Measurements from ENCODE around the gene TK1.

TK1 gene

GRCh38 chr17:78232859-78233173 is 46.0 kb upstream of the TK1 start:
- no peak for DNase-seq (ENCODE audit: extremely low spot score)
- ChIA-PET CTCF (no interaction called here), POLR2A (no interaction called here)
- TF ChIP-seq LEF1 (IDR thresholded peaks at IDR 0.05; ENCODE audit: borderline replicate concordance) (no peak), SUZ12 (IDR thresholded peaks at IDR 0.05) (no peak), PKNOX1 (IDR thresholded peaks at IDR 0.05) (no peak), FOXK2 (IDR thresholded peaks at IDR 0.05) (no peak), L3MBTL2 (conservative IDR thresholded peaks at IDR 0.05) (no peak), CTBP1 (IDR thresholded peaks at IDR 0.05; ENCODE audit: borderline replicate concordance) (no peak), FOXM1 (IDR thresholded peaks at IDR 0.05; ENCODE audit: borderline replicate concordance) (no peak), ELF4 (IDR thresholded peaks at IDR 0.05) (no peak)

- ChIA-PET CTCF (no interaction called here), POLR2A (no interaction called here)
- no peak for TF ChIP-seq FOXK2 (IDR thresholded peaks at IDR 0.05)
- no peak for TF ChIP-seq PKNOX1 (IDR thresholded peaks at IDR 0.05)
- no peak for TF ChIP-seq L3MBTL2 (conservative IDR thresholded peaks at IDR 0.05)
- TF ChIP-seq ARNT (IDR thresholded peaks at IDR 0.05), result no peak
- no peak for TF ChIP-seq ZNF384 (IDR thresholded peaks at IDR 0.05)
- TF ChIP-seq SP1 (IDR thresholded peaks at IDR 0.05), result no peak
- no peak for TF ChIP-seq CTBP1 (IDR thresholded peaks at IDR 0.05; ENCODE audit: borderline replicate concordance)
- TF ChIP-seq FOXA1 (IDR thresholded peaks at IDR 0.05), result no peak
- no peak for TF ChIP-seq BHLHE40 (IDR thresholded peaks at IDR 0.05; ENCODE audit: borderline replicate concordance)
- no peak for TF ChIP-seq SUZ12 (IDR thresholded peaks at IDR 0.05)
- TF ChIP-seq TARDBP (IDR thresholded peaks at IDR 0.05), result no peak
- no peak for TF ChIP-seq HDGF (IDR thresholded peaks at IDR 0.05; ENCODE audit: borderline replicate concordance)
- no peak for TF ChIP-seq LEF1 (IDR thresholded peaks at IDR 0.05; ENCODE audit: borderline replicate concordance)
- TF ChIP-seq FOXM1 (IDR thresholded peaks at IDR 0.05; ENCODE audit: borderline replicate concordance), result no peak
- DNase-seq (ENCODE audit: extremely low spot score), result no peak
Observed at GRCh38 chr17:78231991-78232858, 45.4 kb upstream of the TK1 start.

- CTCF ChIA-PET, result no interaction called here
- POLR2A ChIA-PET, result no interaction called here
- no peak for DNase-seq (ENCODE audit: extremely low spot score)
- TF ChIP-seq FOXK2 (IDR thresholded peaks at IDR 0.05), result no peak
- no peak for TF ChIP-seq FOXM1 (IDR thresholded peaks at IDR 0.05; ENCODE audit: borderline replicate concordance)
- TF ChIP-seq CTBP1 (IDR thresholded peaks at IDR 0.05; ENCODE audit: borderline replicate concordance), result no peak
- TF ChIP-seq LEF1 (IDR thresholded peaks at IDR 0.05; ENCODE audit: borderline replicate concordance), result no peak
- TF ChIP-seq ELF4 (IDR thresholded peaks at IDR 0.05), result no peak
- no peak for TF ChIP-seq NFRKB (IDR thresholded peaks at IDR 0.05)
Observed at GRCh38 chr17:78230996-78231935, 44.4 kb upstream of the TK1 start, which contains the start of gene TMEM235. Gene TMEM235, plus strand, starts transcription at chr17:78231631. Its CDS starts 393 bp downstream, at chr17:78232024.

- POLR2A ChIA-PET, result no interaction called here
- no peak for TF ChIP-seq LEF1 (IDR thresholded peaks at IDR 0.05; ENCODE audit: borderline replicate concordance)
- TF ChIP-seq NFRKB (IDR thresholded peaks at IDR 0.05), result no peak
- TF ChIP-seq FOXA1 (IDR thresholded peaks at IDR 0.05), result no peak
- TF ChIP-seq L3MBTL2 (conservative IDR thresholded peaks at IDR 0.05), result no peak
- no peak for TF ChIP-seq HDGF (IDR thresholded peaks at IDR 0.05; ENCODE audit: borderline replicate concordance)
- TF ChIP-seq ELF4 (IDR thresholded peaks at IDR 0.05), result no peak
- TF ChIP-seq CTBP1 (IDR thresholded peaks at IDR 0.05; ENCODE audit: borderline replicate concordance), result no peak
- no peak for TF ChIP-seq ZNF384 (IDR thresholded peaks at IDR 0.05)
- CTCF ChIA-PET, result no interaction called here
- no peak for DNase-seq (ENCODE audit: extremely low spot score)
Observed at GRCh38 chr17:78230252-78230962, 43.6 kb upstream of the TK1 start.

- POLR2A ChIA-PET, result interaction anchor here (1.1 to 3.0 kb wide), 2 partner anchors 27 to 41 kb away, joined by 3 to 15 read pairs; partner anchors contain the start of genes AFMID and TK1
Observed at GRCh38 chr17:78228176-78228575, 41.3 kb upstream of the TK1 start.

More at GRCh38 chr17:78228176-78228575, 41.3 kb upstream of the TK1 start:
- CTCF ChIA-PET, result no interaction called here
- no peak for TF ChIP-seq SP1 (IDR thresholded peaks at IDR 0.05)
- no peak for TF ChIP-seq ARNT (IDR thresholded peaks at IDR 0.05)
- TF ChIP-seq ELF4 (IDR thresholded peaks at IDR 0.05), result no peak
- TF ChIP-seq PKNOX1 (IDR thresholded peaks at IDR 0.05), result no peak
- no peak for TF ChIP-seq TARDBP (IDR thresholded peaks at IDR 0.05)
- no peak for TF ChIP-seq BHLHE40 (IDR thresholded peaks at IDR 0.05; ENCODE audit: borderline replicate concordance)
- no peak for TF ChIP-seq L3MBTL2 (conservative IDR thresholded peaks at IDR 0.05)
- no peak for TF ChIP-seq LEF1 (IDR thresholded peaks at IDR 0.05; ENCODE audit: borderline replicate concordance)
- no peak for TF ChIP-seq FOXM1 (IDR thresholded peaks at IDR 0.05; ENCODE audit: borderline replicate concordance)
- TF ChIP-seq FOXA1 (IDR thresholded peaks at IDR 0.05), result no peak
- no peak for TF ChIP-seq HDGF (IDR thresholded peaks at IDR 0.05; ENCODE audit: borderline replicate concordance)
- no peak for TF ChIP-seq SUZ12 (IDR thresholded peaks at IDR 0.05)
- TF ChIP-seq CTBP1 (IDR thresholded peaks at IDR 0.05; ENCODE audit: borderline replicate concordance), result no peak
- TF ChIP-seq ZNF384 (IDR thresholded peaks at IDR 0.05), result no peak
- no peak for DNase-seq (ENCODE audit: extremely low spot score)
